Measurements from ENCODE around the gene INSM2. TPM values are rescaled to one million over a fixed set of nuclear protein-coding genes. Genes with fewer than 3 reads are reported as not detected.

INSM2 gene
- total RNA-seq, 2 experiments from 2014 or later: 0.09 TPM; not detected in 1

- ChIA-PET CTCF (ENCODE audit: unreplicated experiment) (no interaction called here), POLR2A (no interaction called here)
- BruUV-seq (replicated peaks): no TSS peak
- intact Hi-C loops (cut with micrococcal nuclease; ENCODE audit: unreplicated experiment): no loop called here
- no peak overlapping the region for H3K4me3 ChIP-seq (ENCODE audit: low read depth, low read length, poor library complexity, severe bottlenecking)
- no peaks in the 10 kb centered on the region for H3K79me2 ChIP-seq (ENCODE audit: insufficient read depth, low read depth, low read length)
- H3K9me2 ChIP-seq (ENCODE audit: insufficient read depth, low read length): no peaks in the 10 kb centered on the region
- H4K20me1 ChIP-seq (ENCODE audit: insufficient read depth, low read length): no peaks in the 10 kb centered on the region
- H3K27ac ChIP-seq (ENCODE audit: low read depth, low read length, poor library complexity, severe bottlenecking): no peak overlapping the region
- no peak overlapping the region for H3K4me2 ChIP-seq (ENCODE audit: low read length)
- no peaks in the 10 kb centered on the region for H3K9me3 ChIP-seq (ENCODE audit: low read length)
- DNase-seq (ENCODE audit: low spot score): no peak
- H2AFZ ChIP-seq (ENCODE audit: low read length): no peak overlapping the region
- H3K4me1 ChIP-seq (ENCODE audit: insufficient read depth, low read length, poor library complexity, severe bottlenecking): no peaks in the 10 kb centered on the region
- H3K36me3 ChIP-seq (ENCODE audit: insufficient read depth, low read length): no peaks in the 10 kb centered on the region
- TF ChIP-seq EZH2phosphoT487 (IDR thresholded peaks at IDR 0.05; ENCODE audit: borderline replicate concordance, low read depth, low read length) (no peak), CTCF (conservative IDR thresholded peaks at IDR 0.05; ENCODE audit: low read length) (no peak)
Observed at GRCh38 chr14:35558680-35559079, 24.7 kb downstream of the INSM2 start.

- Histone ChIP-seq H3K4me1 (ENCODE audit: insufficient read depth, low read length, poor library complexity, severe bottlenecking) (no peaks in the 10 kb centered on the region), H3K4me2 (ENCODE audit: low read length) (no peak overlapping the region), H3K79me2 (ENCODE audit: insufficient read depth, low read depth, low read length) (no peaks in the 10 kb centered on the region), H3K4me3 (ENCODE audit: low read depth, low read length, poor library complexity, severe bottlenecking) (no peak overlapping the region), H2AFZ (ENCODE audit: low read length) (no peak overlapping the region), H3K9me3 (ENCODE audit: low read length) (no peaks in the 10 kb centered on the region), H3K27ac (ENCODE audit: low read depth, low read length, poor library complexity, severe bottlenecking) (no peak overlapping the region), H3K36me3 (ENCODE audit: insufficient read depth, low read length) (no peaks in the 10 kb centered on the region), H3K9me2 (ENCODE audit: insufficient read depth, low read length) (no peaks in the 10 kb centered on the region), H4K20me1 (ENCODE audit: insufficient read depth, low read length) (no peaks in the 10 kb centered on the region)
- no peak for DNase-seq (ENCODE audit: low spot score)
- TF ChIP-seq CTCF (conservative IDR thresholded peaks at IDR 0.05; ENCODE audit: low read length) (no peak), EZH2phosphoT487 (IDR thresholded peaks at IDR 0.05; ENCODE audit: borderline replicate concordance, low read depth, low read length) (no peak)
- intact Hi-C loops (cut with micrococcal nuclease; ENCODE audit: unreplicated experiment): no loop called here
- POLR2A ChIA-PET: interaction anchor here (0.6 kb wide), 1 partner anchor 161 kb away, joined by 5 read pairs; no protein-coding TSS in a partner anchor
- BruUV-seq (replicated peaks): no TSS peak
- CTCF ChIA-PET (ENCODE audit: unreplicated experiment): no interaction called here
Observed at GRCh38 chr14:35565871-35566464, 32.0 kb downstream of the INSM2 start.

- Histone ChIP-seq H4K20me1 (ENCODE audit: insufficient read depth, low read length) (no peaks in the 10 kb centered on the region), H3K9me2 (ENCODE audit: insufficient read depth, low read length) (no peaks in the 10 kb centered on the region), H3K4me1 (ENCODE audit: insufficient read depth, low read length, poor library complexity, severe bottlenecking) (no peaks in the 10 kb centered on the region), H3K9me3 (ENCODE audit: low read length) (no peaks in the 10 kb centered on the region), H3K27ac (ENCODE audit: low read depth, low read length, poor library complexity, severe bottlenecking) (no peak overlapping the region), H3K79me2 (ENCODE audit: insufficient read depth, low read depth, low read length) (no peaks in the 10 kb centered on the region), H3K36me3 (ENCODE audit: insufficient read depth, low read length) (no peaks in the 10 kb centered on the region), H3K4me2 (ENCODE audit: low read length) (no peak overlapping the region), H3K4me3 (ENCODE audit: low read depth, low read length, poor library complexity, severe bottlenecking) (no peak overlapping the region), H2AFZ (ENCODE audit: low read length) (no peak overlapping the region)
- no peak for TF ChIP-seq CTCF (conservative IDR thresholded peaks at IDR 0.05; ENCODE audit: low read length)
- no peak for TF ChIP-seq EZH2phosphoT487 (IDR thresholded peaks at IDR 0.05; ENCODE audit: borderline replicate concordance, low read depth, low read length)
- intact Hi-C loops (cut with micrococcal nuclease; ENCODE audit: unreplicated experiment): no loop called here
- DNase-seq (ENCODE audit: low spot score): no peak
- CTCF ChIA-PET (ENCODE audit: unreplicated experiment): no interaction called here
- no TSS peak for BruUV-seq (replicated peaks)
- POLR2A ChIA-PET: no interaction called here
Observed at GRCh38 chr14:35571598-35571997, 37.6 kb downstream of the INSM2 start.

Data from OCI-LY7 (cell line).